Measurements from ENCODE around the gene DOLPP1.

DOLPP1 gene

GRCh38 chr9:129068110-129068509 lies 12.8 kb upstream of the DOLPP1 start:
- no peak for DNase-seq

- peak; percentile 71 for DNase-seq
These were observed 11.7 kb upstream of the DOLPP1 start for GRCh38 chr9:129068990-129069861.

- DNase-seq, result no peak
These were observed 10.9 kb upstream of the DOLPP1 start for GRCh38 chr9:129069862-129070641.

GRCh38 chr9:129070696-129071525 lies 10.0 kb upstream of the DOLPP1 start:
- DNase-seq, result no peak

- peak; percentile 53 for DNase-seq
These were observed 9.3 kb upstream of the DOLPP1 start for GRCh38 chr9:129071526-129072126.

GRCh38 chr9:129072171-129072570 lies 8.7 kb upstream of the DOLPP1 start:
- no peak for DNase-seq

- DNase-seq, result no peak
These were observed 7.5 kb upstream of the DOLPP1 start for GRCh38 chr9:129073404-129073803.

GRCh38 chr9:129074106-129074505 lies 6.8 kb upstream of the DOLPP1 start:
- no peak for DNase-seq

GRCh38 chr9:129075996-129076639 lies 4.8 kb upstream of the DOLPP1 start:
- no peak for DNase-seq

- DNase-seq, result no peak
These were observed 4.3 kb upstream of the DOLPP1 start for GRCh38 chr9:129076640-129077037.

- no peak for DNase-seq
These were observed 3.7 kb upstream of the DOLPP1 start for GRCh38 chr9:129077236-129077635.

- no peak for DNase-seq
These were observed 2.0 kb upstream of the DOLPP1 start for GRCh38 chr9:129078691-129079503.

- no peak for DNase-seq
These were observed 1.1 kb upstream of the DOLPP1 start for GRCh38 chr9:129079829-129080228.

GRCh38 chr9:129080298-129080600 lies 662 bp upstream of the DOLPP1 start:
- no peak for DNase-seq

GRCh38 chr9:129081388-129081904 lies 535 bp downstream of the DOLPP1 start:
- DNase-seq, result no peak

GRCh38 chr9:129084087-129084486 lies 3.2 kb downstream of the DOLPP1 start:
- DNase-seq, result no peak

- DNase-seq, result no peak
These were observed 8.3 kb downstream of the DOLPP1 start for GRCh38 chr9:129089246-129089645.

- DNase-seq, result no peak
These were observed 12.9 kb downstream of the DOLPP1 start for GRCh38 chr9:129093602-129094386.

- no peak for DNase-seq
These were observed 13.7 kb downstream of the DOLPP1 start for GRCh38 chr9:129094387-129095169.

Measured in CD4-positive, alpha-beta T cell treated with Interleukin-6 for 4 hours (primary cell).